ENCODE data around the gene TSPAN18.

TSPAN18 gene

DNA sequence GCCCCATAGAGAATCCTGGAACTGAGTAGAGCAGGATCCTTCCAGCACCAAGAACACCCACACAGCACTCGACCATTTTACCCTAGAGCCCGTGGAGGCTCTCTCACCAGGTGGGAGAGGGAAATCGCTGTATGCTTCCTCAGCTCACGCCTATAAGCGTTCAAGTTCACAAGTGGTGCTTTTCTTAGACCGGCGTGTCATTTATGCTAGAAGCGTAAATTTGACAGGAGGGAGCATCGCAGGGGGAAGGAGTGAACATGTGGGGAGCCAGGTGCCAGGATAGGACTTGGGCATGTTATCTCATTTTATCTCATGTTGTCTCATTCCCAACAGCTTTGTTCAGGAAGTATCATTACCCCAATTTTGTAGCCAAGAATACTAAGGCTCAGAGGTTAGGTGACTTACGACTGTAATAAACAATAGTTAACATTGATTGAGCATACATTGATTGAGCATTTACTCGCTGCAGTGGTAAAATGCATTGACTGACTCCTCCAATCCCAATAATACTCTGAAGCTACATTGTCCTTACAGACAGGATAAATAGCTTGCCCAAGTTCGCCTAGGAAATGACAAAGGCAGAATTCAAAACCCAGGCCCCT is 243.0 kb downstream of the TSPAN18 start:
- no peak for DNase-seq

DNA sequence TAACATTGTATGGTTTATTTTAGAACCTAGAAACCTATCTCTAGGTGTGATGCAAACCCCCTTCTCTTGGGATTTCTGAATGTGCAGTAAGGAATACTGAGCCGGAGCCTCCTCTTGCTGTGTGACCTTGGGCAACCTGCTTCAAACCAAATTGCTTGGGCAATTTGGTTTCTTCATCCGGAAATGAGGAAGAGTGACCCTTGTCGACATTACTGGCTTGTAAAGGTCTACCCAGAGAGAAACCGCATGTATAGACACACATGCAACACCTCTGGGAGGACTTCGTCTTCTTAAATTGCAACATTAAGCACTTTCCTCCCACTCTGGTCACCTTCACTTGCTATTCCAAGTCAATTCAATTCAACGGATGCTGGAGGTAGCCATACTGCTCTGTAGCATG is 243.5 kb downstream of the TSPAN18 start:
- no peak for DNase-seq

DNA sequence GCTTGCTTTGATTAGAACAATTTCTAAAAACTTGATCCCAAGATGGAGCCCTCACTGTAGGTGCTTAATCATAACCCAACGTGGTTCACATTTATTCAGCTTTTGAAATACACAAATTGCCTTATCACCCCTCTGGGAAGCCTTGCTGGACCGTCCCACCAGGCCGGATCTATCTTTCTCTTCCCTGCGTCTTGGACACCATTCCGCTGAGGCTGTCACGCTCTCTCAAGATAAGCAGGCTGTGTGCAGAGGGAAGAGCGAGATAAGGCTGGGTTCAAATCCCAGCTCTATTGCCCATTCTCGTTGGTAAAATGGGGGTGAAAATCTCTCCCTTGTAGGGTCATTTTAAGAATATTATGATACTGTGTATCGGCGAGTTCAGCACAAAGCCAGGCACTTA is 244.4 kb downstream of the TSPAN18 start:
- DNase-seq: no peak

DNA sequence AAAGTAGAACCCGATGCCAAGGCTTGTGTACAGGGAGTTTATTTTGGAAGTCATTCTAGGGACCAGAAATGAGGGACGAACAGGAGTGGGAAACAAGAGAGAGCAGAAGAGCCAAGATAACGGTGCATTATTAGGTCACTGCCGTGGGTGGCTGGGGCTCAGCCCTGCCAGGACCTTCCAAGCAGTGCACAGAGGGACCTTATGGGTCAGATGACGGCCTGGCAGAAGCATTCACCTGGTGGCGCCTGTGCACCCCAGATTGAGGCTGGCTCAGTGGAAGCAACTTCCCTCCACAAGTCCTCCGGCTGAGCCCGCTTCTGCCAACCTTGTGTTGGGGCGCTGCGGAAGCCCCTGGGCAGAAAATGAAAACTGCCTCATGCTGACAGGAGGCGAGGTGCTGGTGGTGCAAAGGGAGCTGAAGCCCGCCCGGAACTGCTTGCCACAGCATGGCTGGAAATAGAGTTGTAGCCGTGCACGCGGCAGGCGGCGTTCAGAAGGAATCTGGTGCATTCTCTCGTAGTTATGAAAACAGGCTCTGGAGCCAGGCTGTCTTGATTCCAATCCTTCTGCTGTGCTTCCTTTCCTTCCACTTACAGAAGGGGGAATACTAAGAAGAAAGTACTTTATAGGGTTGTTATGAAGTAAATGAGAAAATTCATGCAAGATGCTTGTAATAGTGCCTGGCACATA is 246.1 kb downstream of the TSPAN18 start:
- peak in 1 of 2 donors; percentile 32 for DNase-seq

DNA sequence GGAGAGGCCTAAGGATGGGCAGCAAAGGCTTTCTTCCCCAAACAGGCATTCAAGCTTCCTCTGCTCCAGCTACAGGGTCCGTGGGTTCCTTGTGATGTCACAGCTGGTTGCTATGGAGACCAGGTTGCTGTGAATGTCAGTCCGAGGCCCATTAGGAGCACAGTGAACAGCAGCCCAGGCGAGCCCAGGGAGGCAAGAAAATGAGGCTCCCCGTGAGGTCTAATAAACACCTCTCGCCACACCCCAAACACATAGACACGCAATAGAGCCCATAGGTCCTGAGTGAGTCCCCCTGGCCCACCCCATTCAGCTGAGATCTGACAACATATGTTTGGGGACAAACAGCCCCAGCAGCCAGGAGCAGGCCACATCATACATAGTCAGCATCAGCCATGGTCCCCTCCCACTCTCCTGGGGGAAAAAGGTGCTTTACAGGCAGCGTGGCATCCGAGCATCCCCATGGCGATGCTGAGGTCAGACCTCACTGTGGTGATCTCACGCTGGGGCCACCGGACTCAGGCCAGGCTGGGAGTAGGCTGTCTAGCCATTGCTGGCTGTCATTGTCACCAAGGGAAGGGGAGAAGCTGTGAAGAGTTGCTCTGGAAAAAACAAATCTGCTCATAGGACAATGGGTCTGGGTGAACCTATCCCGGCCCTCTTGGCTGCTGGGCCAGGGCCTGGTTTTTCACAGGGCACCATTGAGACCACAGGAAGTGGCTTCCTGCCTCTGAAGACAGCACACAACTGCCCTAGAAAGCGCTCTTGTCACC is 247.1 kb downstream of the TSPAN18 start:
- no peak for DNase-seq

DNA sequence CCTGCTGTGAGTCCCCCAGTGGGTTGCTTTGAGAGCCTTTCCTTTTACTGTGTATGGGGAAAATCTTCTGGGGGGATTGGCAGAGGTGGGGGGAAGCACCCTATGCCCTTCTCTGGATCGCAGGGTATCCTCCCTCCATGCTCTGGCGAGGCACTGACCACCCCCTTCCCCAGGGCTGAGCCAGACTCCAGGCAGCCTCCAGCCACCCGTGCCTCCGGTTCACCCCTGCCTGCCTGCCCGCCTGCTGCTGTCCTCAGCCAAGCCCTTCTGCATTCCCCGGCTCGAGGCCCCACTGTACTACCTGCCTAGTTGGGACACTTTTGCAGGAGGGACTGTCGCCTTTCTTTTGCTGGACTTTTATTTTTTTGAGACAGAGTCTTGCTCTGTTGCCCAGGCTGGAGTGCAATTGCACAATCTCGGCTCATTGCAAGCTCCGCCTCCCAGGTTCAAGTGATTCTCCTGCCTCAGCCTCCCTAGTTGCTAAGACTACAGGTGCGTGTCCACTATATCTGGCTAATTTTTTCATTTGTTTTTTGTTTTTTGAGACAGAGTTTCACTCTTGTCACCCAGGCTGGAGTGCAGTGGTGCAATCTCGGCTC is 247.7 kb downstream of the TSPAN18 start:
- DNase-seq: no peak

DNA sequence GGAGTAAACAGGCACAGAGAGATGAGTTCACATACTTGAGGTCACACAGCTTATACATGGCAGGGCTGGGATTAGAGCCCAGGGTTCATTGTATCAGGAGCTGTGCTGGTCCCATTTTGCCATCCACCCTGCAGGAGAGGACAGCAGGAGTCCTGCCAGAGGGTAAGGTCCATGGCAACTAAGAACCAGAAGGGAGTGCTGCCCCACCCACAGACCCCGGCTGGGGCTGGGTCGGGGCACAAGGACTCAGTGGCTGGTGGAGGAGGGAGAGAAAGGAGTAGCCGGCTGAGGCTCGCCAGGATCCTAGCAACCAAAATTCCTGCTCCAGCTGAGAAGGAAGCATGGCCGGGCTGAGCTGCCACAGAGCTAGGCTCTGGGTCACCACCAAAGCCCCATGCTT is 249.8 kb downstream of the TSPAN18 start:
- no peak for DNase-seq

DNA sequence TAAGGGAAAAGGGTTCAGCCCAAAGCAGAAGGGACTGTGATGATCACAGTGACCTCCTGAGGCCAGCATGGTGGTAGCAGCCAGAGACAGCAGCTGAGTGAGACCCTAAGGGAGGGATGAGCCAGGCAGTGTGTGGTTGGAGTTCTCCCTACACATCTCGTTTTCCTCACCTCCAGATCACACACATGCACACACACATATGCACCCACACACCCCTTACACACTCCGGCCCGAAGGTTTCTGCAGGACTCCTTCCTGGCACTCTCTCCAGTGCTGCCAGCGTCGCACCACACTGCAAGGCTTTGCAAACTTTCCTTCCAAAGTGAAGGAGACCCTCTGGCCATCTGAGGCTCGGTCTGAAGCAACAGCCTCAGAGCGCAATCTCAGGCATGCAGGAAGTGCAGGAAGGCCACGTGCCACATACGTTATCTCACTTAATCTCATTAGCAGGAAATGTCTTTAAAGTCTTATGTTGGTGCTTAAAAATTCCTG is 250.8 kb downstream of the TSPAN18 start:
- DNase-seq: no peak

DNA sequence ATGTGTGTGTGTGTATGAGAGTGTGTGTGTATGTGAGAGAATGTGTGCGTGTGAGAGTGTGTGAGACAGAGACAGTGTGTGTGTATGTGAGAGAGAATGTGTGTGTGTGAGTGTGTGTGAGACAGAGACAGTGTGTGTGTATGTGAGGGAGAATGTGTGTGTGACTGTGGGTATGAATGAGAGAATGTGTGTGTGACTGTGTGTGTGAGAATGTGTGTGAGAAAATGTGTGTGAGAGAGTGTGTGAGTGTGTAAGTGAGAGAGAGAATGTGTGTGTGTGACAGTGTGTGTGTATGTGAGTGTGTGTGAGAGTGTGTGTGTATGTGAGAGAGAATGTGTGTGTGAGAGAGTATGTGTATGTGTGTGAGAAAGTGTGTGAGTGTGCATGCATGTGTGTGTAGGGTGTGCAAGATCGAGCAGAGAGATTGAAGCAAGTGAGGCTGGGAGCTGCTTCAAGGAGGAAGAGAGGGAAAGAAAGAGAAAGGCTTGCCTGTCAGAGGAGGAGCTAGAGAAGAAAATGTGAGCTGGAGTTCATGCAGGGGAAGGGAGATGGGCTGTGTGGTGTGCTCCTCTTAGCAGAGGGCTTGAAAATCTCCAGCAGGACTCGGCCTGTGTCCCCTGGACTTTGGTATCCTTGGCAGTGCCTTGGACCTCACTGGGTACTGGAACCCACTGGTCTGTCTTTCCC is 251.7 kb downstream of the TSPAN18 start:
- DNase-seq: no peak

DNA sequence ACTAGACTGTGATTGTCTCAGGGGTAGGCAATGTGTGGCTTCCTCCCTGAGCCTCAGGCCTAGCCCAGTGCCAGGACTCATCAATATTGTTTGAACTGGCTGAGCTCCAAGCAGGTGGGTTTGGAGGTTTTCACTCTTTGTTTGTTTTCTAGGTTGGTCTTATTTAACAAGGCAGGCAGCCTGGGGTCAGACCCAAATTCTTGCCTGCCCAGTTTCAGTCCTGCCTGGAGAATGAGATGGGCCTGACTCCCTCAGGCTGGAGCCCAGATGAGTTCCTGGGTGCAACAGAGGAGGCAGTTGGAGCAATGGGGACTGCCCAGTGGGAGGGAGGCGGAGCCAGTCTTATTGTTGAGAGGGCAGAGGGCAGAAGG is 252.2 kb downstream of the TSPAN18 start:
- DNase-seq: no peak

DNA sequence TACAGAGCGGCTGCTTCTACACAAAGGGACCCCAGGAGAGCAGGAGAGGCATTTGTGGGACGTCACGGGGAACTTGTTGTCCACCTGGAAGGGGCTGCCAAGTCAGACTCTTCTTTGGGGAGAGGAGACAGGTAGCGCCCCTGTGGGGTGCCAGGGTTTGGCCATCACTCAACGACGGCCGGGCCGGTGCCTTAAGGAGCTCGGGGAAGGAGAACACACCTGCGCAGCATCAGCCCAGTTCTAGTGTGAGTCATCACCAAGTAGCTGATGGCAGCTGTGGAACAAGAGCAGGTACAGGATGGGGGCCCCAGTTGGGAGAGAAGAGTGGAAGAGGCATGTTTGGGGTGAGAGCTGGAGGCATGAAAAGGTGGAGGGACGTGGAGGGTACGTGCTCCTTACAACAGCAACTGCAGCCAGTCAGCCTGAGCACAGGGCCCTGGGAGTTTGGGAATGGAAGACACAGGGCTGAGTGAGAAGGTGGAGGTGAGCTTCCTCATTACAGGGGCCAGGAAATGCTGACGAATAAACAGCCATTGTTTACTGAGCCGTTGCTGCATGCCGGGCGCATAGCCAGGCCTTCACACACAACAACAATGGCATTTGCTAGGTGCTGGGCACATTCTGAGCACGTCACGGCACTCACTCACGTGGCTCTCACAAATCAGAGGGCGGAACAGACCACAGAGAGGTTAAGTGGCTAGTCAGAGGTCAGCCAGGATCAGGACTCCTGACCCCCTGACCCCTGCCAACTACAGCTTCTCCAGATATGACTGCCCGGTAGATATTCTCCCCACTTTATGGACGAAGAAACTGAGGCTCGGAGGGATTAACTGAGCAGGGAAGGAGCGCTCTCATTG is 253.0 kb downstream of the TSPAN18 start:
- no peak for DNase-seq

DNA sequence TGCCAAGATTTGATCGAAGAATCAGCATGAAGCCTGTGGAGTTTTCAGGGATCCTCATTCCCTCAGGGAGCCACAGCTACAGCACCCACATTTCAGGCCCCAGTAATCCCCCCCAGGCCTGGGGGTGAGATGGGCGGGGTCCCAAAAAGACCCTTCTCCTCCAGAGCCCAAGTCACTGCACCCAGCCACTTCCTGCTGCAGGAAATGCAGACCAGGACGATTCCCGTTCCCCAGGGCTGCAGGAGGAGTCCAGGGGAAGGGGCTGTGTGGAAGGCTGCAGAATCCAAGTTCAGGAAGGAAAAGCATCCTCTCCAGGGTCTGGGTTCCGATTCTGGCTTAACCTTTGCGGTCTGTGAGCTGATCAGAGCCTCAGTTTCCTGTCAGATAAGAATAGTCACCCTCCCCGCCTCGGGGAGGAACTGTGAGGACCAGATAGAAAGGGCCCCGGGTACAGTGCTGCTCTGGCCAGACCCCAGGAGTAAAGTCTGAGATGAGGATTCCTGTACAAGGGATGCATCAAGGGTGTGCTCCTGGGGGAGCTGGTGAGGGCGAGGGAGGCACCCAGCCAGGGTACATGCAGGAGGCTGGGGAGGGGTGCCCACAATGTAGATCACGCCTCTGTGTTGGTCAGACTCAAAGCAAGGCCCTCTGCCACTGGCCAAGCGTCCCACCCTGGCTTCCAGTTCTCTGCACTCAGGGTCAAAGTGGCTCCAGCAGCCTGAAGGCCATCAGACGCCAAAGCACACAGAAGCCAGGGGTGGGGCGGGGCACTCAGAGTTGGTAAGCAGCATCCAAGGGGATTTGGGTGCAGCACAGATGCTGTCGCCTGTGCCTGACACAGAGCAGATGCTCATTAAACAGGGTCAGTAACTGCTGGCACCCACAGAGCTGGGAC is 254.0 kb downstream of the TSPAN18 start:
- DNase-seq: no peak

Measured in hippocampal formation (tissue), 2 donors.